ENCODE results near the gene SPIN3. TPM values are rescaled to one million over a fixed set of nuclear protein-coding genes. Genes with fewer than 3 reads are reported as not detected.
"Not testable (repeated sequence)": the region's sequence is repeated elsewhere in the genome, so short reads cannot be mapped to it uniquely, and the experiment has no call there.

SPIN3 gene
- total and polyA plus RNA-seq, 5 experiments from 2014 or later, result 4.0 to 21.5 (median 5.3) TPM

DNA sequence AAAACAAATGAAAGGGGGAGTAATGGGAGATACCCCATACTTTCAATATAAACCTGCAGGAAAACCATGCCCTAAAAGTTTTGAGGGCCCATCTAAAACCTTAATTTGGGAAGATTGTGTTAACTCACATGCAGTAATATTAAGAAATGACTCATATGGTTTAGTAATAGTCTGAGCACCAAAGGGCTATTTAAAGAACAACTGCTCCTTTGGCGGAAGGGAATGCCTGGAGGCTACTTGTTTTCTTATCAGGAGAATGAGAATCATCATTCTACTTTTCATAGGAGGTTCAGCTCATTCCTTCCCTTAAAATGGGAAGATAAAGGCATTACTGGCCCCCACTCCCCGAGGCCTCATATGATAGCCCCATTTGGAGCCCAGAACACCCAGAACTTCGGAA is 47.6 kb downstream of the SPIN3 start:
- POLR2A ChIA-PET, result no interaction called here
- Mint-ChIP-seq H3K27me3 (no peaks in the 10 kb centered on the region), H3K36me3 (peaks cover 0 to 10% (median 7%) of the 10 kb centered on the region in 3 donors), H3K4me3 (no peak overlapping the region), H3K4me1 (no peaks in the 10 kb centered on the region), H3K9me3 (peaks cover 0 to 24% (median 2%) of the 10 kb centered on the region in 9 donors), H3K27ac (no peak overlapping the region)
- ATAC-seq, result no peak
- no peak for DNase-seq

DNA sequence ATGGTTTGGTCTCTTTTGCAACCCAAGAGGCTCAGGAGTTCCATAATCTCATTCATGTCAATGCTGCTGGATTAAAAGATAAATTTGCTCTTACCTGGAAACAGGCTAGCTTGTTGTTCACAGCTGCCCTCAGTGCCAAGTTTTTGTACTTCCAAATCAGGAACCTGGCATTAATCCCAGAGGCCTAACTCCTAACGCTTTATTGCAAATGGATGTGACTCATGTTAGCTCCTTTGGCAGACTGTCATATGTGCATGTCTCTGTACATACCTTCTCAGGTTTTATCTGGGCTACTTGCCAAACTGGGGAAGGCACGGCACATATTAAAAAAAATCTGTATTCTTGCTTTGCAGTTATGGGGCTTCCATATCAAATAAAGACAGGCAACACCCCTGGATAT is 49.1 kb downstream of the SPIN3 start:
- POLR2A ChIA-PET, H3K4me1 Mint-ChIP-seq, H3K27me3 Mint-ChIP-seq, ATAC-seq, H3K36me3 Mint-ChIP-seq, H3K27ac Mint-ChIP-seq, DNase-seq, H3K4me3 Mint-ChIP-seq: not testable (repeated sequence)
- peaks cover 0 to 20% (median 4%) of the 10 kb centered on the region in 9 donors for H3K9me3 Mint-ChIP-seq

DNA sequence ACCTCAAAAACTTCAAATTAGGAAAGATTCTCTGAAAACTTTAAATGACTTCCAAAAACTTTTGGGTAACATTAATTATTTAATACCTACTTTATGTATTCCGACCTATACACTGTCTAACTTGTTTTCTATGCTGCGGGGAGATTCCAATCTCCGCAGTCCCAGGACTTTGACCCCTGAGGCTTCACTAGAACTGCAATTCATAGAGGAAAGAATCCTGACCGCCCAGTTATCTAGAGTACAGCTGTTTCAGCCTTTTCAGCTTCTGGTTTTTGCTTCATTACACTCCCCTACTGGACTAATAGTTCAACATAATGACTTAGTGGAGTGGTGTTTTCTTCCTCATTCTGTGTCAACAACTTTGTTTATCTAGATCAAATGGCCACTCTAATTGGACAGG is 50.1 kb downstream of the SPIN3 start:
- H3K9me3 Mint-ChIP-seq, result peaks cover 0 to 24% (median 9%) of the 10 kb centered on the region in 9 donors
- H3K36me3 Mint-ChIP-seq, H3K4me1 Mint-ChIP-seq, ATAC-seq, H3K27ac Mint-ChIP-seq, DNase-seq, H3K4me3 Mint-ChIP-seq, POLR2A ChIA-PET, H3K27me3 Mint-ChIP-seq: not testable (repeated sequence)

DNA sequence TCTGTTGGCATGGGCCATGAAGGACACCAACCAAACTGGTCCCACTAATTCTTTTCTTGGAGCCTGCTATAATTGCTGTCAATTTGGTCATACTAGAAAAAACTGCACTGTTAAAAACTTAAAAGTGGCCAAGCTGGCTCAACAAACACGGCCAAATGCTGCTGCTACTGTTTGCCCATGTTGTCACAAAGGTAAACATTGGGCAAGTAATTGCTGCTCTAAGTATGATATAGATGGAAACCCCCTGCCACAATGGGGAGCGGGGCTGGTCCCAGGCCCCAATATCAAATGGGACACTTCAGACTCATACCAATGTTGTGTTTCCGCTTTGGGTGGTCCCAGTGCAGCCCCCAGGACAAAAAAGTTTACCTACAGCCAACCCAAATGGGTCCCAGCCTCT is 52.1 kb downstream of the SPIN3 start:
- no peak for DNase-seq
- Mint-ChIP-seq H3K4me1 (no peaks in the 10 kb centered on the region), H3K9me3 (peaks cover 0 to 33% (median 9%) of the 10 kb centered on the region in 9 donors), H3K4me3 (no peak overlapping the region), H3K36me3 (peaks cover 0 to 4% (median 4%) of the 10 kb centered on the region in 3 donors), H3K27me3 (peaks cover 0 to 2% (median 0%) of the 10 kb centered on the region in 5 donors), H3K27ac (no peak overlapping the region)
- no peak for ATAC-seq
- POLR2A ChIA-PET, result no interaction called here

Other genes with a start within 250 kb of the SPIN3 start
- 10 to 100 TPM; 21.1 to 22.6 TPM for gene SPIN2B, start 126.0 kb upstream of the SPIN3 start, total RNA-seq
- gene SPIN2B, start 126.0 kb upstream of the SPIN3 start, polyA plus RNA-seq, result 10 to 100 TPM; 18.0 to 23.0 (median 20.8) TPM
- 1 to 10 TPM; 2.0 to 2.3 TPM for gene SPIN2A, start 141.9 kb upstream of the SPIN3 start, total RNA-seq
- gene SPIN2A, start 141.9 kb upstream of the SPIN3 start, polyA plus RNA-seq, result not detected

Measured in naive thymus-derived CD8-positive, alpha-beta T cell (primary cell).